K562 (cell line): ENCODE data around the gene AFF2. TPM values are rescaled to one million over a fixed set of nuclear protein-coding genes. Genes with fewer than 3 reads are reported as not detected.

Source experiments
- ATAC-seq: fragments of 200-7000 bp; cut with Tn5 transposase; 3 replicates; pipeline ENCODE4 v1.9.1; 2020; ENCODE audit warnings: moderate library complexity
- BruUV-seq: library from RNA; stranded (reverse); fragments of 400-500 nt; replicated peaks from 2 replicates; lab custom pipeline; 2021; lab: Mats Ljungman, UMichigan
- CTCF ChIA-PET: fragments of 300-600 bp; formaldehyde crosslinking; extraction: SDS; loops from one replicate; lab custom pipeline; 2021; ENCODE audit warnings: low intra/inter-chr PET ratio; lab: Yijun Ruan, JAX
- POLR2A ChIA-PET: fragments of 300-600, 350-650 bp; sonication (Branson Sonifier 250); formaldehyde crosslinking; extraction: SDS; loops from one replicate; lab custom pipeline; 2021; ENCODE audit warnings: antibody characterized with exemption, inconsistent platforms; lab: Yijun Ruan, JAX
- DNase-seq, 4 experiments: peaks; one replicate each; pipeline versions ENCODE4 v3.0.0 to v3.0.0-alpha.2; 2011 to 2018; ENCODE audit warnings: low spot score in 3 of 4, mixed read lengths in 3 of 4; ENCODE audit errors: extremely low read depth in 1 of 4
- FAIRE-seq: peaks from 2 replicates; lab custom pipeline; 2011; peaks lifted over from hg19 to GRCh38; lab: Jason Lieb, UNC
- H2AFZ ChIP-seq: 2 replicates; pipeline ENCODE4 v1.6.0; 2011; ENCODE audit warnings: low read depth, low read length, control low read depth, inconsistent platforms
- H3K27ac ChIP-seq: fragments of 200-600 bp; 3 replicates; pipeline ENCODE4 v1.8.0; 2011; ENCODE audit warnings: low read depth, mild to moderate bottlenecking, control low read depth, inconsistent platforms, low read length, moderate library complexity, mixed read lengths; ENCODE audit errors: extremely low read depth
- H3K27me3 ChIP-seq, 2 experiments: fragments of 300-600 bp in 1 of 2; 2 replicates in 1 of 2; 3 replicates in 1 of 2; pipeline versions ENCODE4 v1.6.0 to v1.8.0; 2011; ENCODE audit warnings: inconsistent platforms in 2 of 2, low read length in 2 of 2, mild to moderate bottlenecking in 1 of 2, mixed read lengths in 1 of 2, moderate library complexity in 1 of 2; ENCODE audit not compliant: control insufficient read depth in 2 of 2, insufficient read depth in 2 of 2
- H3K36me3 ChIP-seq: fragments of 300-600 bp; 3 replicates; pipeline ENCODE4 v1.8.0; 2011; ENCODE audit warnings: mild to moderate bottlenecking, low read length, inconsistent platforms; ENCODE audit not compliant: control insufficient read depth, insufficient read depth
- H3K4me1 ChIP-seq, 2 experiments: fragments of 200-600 bp in 1 of 2; replicated peaks in 1 of 2; 2 replicates in 1 of 2; 3 replicates in 1 of 2; pipeline versions ENCODE4 v1.5.1 to v1.8.0; 2011; ENCODE audit warnings: inconsistent platforms in 2 of 2, low read length in 2 of 2, mild to moderate bottlenecking in 1 of 2, mixed read lengths in 1 of 2, moderate library complexity in 1 of 2; ENCODE audit not compliant: control insufficient read depth in 2 of 2, insufficient read depth in 2 of 2
- H3K4me2 ChIP-seq: 2 replicates; pipeline ENCODE4 v1.6.1; 2011; ENCODE audit warnings: low read length, control low read depth, inconsistent platforms, mixed read lengths; ENCODE audit not compliant: insufficient read depth
- H3K4me3 ChIP-seq: fragments of 200-600 bp; sonication (generic), shearing (Covaris generic); 2 replicates; pipeline ENCODE4 v1.5.1; 2016; ENCODE audit warnings: control low read depth, inconsistent platforms
- H3K79me2 ChIP-seq: fragments of 200-600 bp; 3 replicates; pipeline ENCODE4 v1.8.0; 2011; ENCODE audit warnings: low read length, inconsistent platforms; ENCODE audit not compliant: control insufficient read depth, insufficient read depth
- H3K9ac ChIP-seq, 2 experiments: 2 replicates each; pipeline versions ENCODE4 v1.6.0 to v1.6.1; 2011; ENCODE audit warnings: low read depth in 2 of 2, low read length in 2 of 2, control low read depth in 1 of 2, inconsistent platforms in 1 of 2, mild to moderate bottlenecking in 1 of 2, mixed read lengths in 1 of 2; ENCODE audit not compliant: insufficient read depth in 1 of 2
- H3K9me1 ChIP-seq: one replicate; pipeline ENCODE4 v1.6.0; 2011; ENCODE audit warnings: inconsistent platforms, mild to moderate bottlenecking, low read length, moderate library complexity; ENCODE audit not compliant: control insufficient read depth, insufficient read depth
- H3K9me3 ChIP-seq: replicated peaks from 2 replicates; pipeline ENCODE4 v1.5.1; 2011; ENCODE audit warnings: low read depth, low read length, inconsistent platforms; ENCODE audit not compliant: control insufficient read depth, insufficient read depth
- H4K20me1 ChIP-seq: replicated peaks from 2 replicates; pipeline ENCODE4 v1.6.1; 2011; ENCODE audit warnings: low read length, inconsistent platforms, mixed read lengths; ENCODE audit not compliant: control insufficient read depth, insufficient read depth
- ELF2 ChIP-seq: fragments of 250-450 bp; sonication (Bioruptor Pico); IDR thresholded peaks from 2 replicates; pipeline ENCODE4 v1.5.0; 2021; ENCODE audit warnings: mild to moderate bottlenecking
- HMG20A ChIP-seq: fragments of 450-650 bp; formaldehyde crosslinking; conservative IDR thresholded peaks from 2 replicates; pipeline ENCODE4 v1.4.0; 2020; ENCODE audit warnings: mild to moderate bottlenecking, mixed read lengths
- MCM5 ChIP-seq: fragments of 450-650 bp; IDR thresholded peaks from 2 replicates; pipeline ENCODE4 v1.6.1; 2016; ENCODE audit warnings: low read depth
- NCOA4 ChIP-seq: fragments of 450-650 bp; IDR thresholded peaks from 2 replicates; pipeline ENCODE4 v1.6.1; 2018; ENCODE audit warnings: mild to moderate bottlenecking; ENCODE audit not compliant: partially characterized antibody
- PHF21A ChIP-seq: fragments of 450-650 bp; IDR thresholded peaks from 2 replicates; pipeline ENCODE4 v1.6.1; 2017; ENCODE audit warnings: low read depth, borderline replicate concordance
- PTBP1 ChIP-seq: fragments of 200-400 bp; formaldehyde crosslinking; IDR thresholded peaks from 2 replicates; pipeline ENCODE4 v1.6.1; 2017; ENCODE audit warnings: low read depth, low read length
- ZNF324 ChIP-seq: fragments of 250-450 bp; sonication (Bioruptor Pico); IDR thresholded peaks from 2 replicates; pipeline ENCODE4 v1.4.0; 2020; ENCODE audit warnings: mild to moderate bottlenecking
- ZNF780A ChIP-seq: fragments of 250-450 bp; sonication (Bioruptor Pico); IDR thresholded peaks from 2 replicates; pipeline ENCODE4 v1.5.0; 2021; ENCODE audit warnings: mild to moderate bottlenecking
- WGBS: fragments of 100-300 bp; shearing (Covaris generic); methylation state at CpG from one replicate; pipeline ENCODE4 v1.1.6; 2016; ENCODE audit warnings: low coverage, mixed read lengths; ENCODE audit not compliant: insufficient coverage; ENCODE audit errors: missing lambda C conversion rate; 5-methylcytosine and 5-hydroxymethylcytosine counted together
- in situ Hi-C: fragments of 300-500 bp; cut with MboI; formaldehyde crosslinking; loops from 4 replicates; pipeline ENCODE4 v1.15.0; 2018; ENCODE audit warnings: inconsistent platforms, mixed read lengths
- intact Hi-C: fragments of 100-400 bp; cut with micrococcal nuclease; formaldehyde crosslinking; loops from 2 replicates; pipeline ENCODE4 v1.14.2; 2022
- polyA plus RNA-seq, 8 experiments: library from polyadenylated mRNA; depleted of rRNA in 4 of 8; stranded (reverse) in 5 of 8; unstranded in 3 of 8; fragments of >200 nt; fragmentation: Nextera tagmentation in 2 of 8; fragmentation: Illumina TruSeq in 1 of 8; extraction: Ambion mirVana in 2 of 8; extraction: Trizol in 1 of 8; gene quantifications; 2 replicates each; pipeline versions ENCODE4 v1.2.1 to v1.2.3, GENCODE V29; 2011 to 2014; ENCODE audit warnings: inconsistent platforms in 1 of 8, missing spikeins in 1 of 8
- total RNA-seq, 7 experiments: library from RNA; depleted of rRNA in 6 of 7; stranded (reverse); fragments of >200 nt in 6 of 7; fragmentation: Illumina TruSeq in 2 of 7; extraction: Trizol in 2 of 7; gene quantifications; 2 replicates each; pipeline versions ENCODE4 v1.2.1 to v1.2.3, GENCODE V29; 2011 to 2021; ENCODE audit warnings: low replicate concordance in 1 of 7
- TF ChIP-seq, protein P1 (sequence below): fragments of 450-650 bp; formaldehyde crosslinking; IDR thresholded peaks from 2 replicates; pipeline ENCODE4 v1.4.0; 2020; ENCODE audit warnings: mild to moderate bottlenecking, moderate library complexity
- TF ChIP-seq, protein P2 (sequence below): IDR thresholded peaks from 2 replicates; pipeline ENCODE4 v1.6.1; 2014; ENCODE audit warnings: antibody characterized with exemption
- TF ChIP-seq, protein P3 (sequence below): fragments of 450-650 bp; IDR thresholded peaks from 2 replicates; pipeline ENCODE4 v1.6.1; 2016; ENCODE audit warnings: missing biosample characterization, missing genetic modification characterization
- TF ChIP-seq, protein P4 (sequence below): fragments of 450-650 bp; IDR thresholded peaks from 2 replicates; pipeline ENCODE4 v1.6.1; 2018; ENCODE audit warnings: mild to moderate bottlenecking, low read depth; ENCODE audit not compliant: partially characterized antibody
- TF ChIP-seq, protein P5 (sequence below): fragments of 450-650 bp; conservative IDR thresholded peaks from 2 replicates; pipeline ENCODE4 v1.6.1; 2016; ENCODE audit warnings: missing genetic modification characterization, low read depth, mild to moderate bottlenecking, missing compliant biosample characterization, moderate library complexity

AFF2 gene
- total and polyA plus RNA-seq, 9 of the 15 experiments (the other 6 are each of a cell fraction or from before 2014, with no cell fraction given): 0.01 to 0.20 (median 0.07) TPM

DNA sequence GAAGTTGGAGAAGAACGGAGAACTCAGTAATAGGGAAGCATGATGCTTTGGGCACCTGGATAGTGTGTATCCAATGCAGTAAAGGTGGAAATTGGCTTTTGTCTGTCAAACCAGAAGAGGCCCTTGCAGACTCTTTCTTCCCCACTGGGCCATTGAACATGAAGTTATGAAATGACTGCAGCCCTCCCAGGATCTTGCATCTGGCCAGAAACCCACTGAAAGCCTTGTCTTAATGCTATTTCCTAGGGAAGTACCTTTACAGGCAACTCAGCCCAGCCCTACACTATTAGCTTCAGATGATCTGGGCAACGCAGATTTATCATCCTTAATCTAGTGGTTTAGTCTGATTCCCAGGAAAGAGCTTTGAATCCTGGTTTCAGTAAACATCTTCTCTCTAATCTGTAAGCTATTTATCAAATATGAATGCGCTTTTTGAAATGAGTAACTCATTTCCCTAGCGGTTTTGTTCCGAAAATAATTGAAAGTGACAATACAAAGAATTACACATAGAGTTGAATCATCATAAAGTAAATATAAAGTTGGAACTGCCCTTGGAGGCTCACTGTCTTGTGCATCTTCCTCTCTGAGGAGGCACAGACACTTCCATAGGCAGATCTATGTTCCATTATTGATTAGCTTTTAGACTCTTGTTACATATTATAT, 540.6 kb downstream of the AFF2 start:
- intact Hi-C loops: no loop called here
- Histone ChIP-seq H3K4me2 (no peak overlapping the region), H3K27me3 (no peaks in the 10 kb centered on the region), H3K9ac (no peak overlapping the region), H3K4me1 (no peaks in the 10 kb centered on the region), H2AFZ (no peak overlapping the region), H4K20me1 (no peaks in the 10 kb centered on the region), H3K9me1 (no peaks in the 10 kb centered on the region), H3K79me2 (no peaks in the 10 kb centered on the region), H3K9me3 (no peaks in the 10 kb centered on the region), H3K27ac (no peak overlapping the region), H3K4me3 (no peak overlapping the region), H3K36me3 (no peaks in the 10 kb centered on the region)
- DNase-seq (no peak), FAIRE-seq (no peak), ATAC-seq (no peak)
- BruUV-seq: no TSS peak
- ChIA-PET POLR2A (no interaction called here), CTCF (no interaction called here)
- 2% methylated on average over 5 of the region's 5 CpGs for WGBS
- in situ Hi-C loops: no loop called here
- no peak for TF ChIP-seq MCM5
- no peak for TF ChIP-seq ZNF324
- TF ChIP-seq ELF2: no peak
- TF ChIP-seq, protein P1, sequence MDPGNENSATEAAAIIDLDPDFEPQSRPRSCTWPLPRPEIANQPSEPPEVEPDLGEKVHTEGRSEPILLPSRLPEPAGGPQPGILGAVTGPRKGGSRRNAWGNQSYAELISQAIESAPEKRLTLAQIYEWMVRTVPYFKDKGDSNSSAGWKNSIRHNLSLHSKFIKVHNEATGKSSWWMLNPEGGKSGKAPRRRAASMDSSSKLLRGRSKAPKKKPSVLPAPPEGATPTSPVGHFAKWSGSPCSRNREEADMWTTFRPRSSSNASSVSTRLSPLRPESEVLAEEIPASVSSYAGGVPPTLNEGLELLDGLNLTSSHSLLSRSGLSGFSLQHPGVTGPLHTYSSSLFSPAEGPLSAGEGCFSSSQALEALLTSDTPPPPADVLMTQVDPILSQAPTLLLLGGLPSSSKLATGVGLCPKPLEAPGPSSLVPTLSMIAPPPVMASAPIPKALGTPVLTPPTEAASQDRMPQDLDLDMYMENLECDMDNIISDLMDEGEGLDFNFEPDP (CRISPR knock-in tag): no peak
- no peak for TF ChIP-seq PHF21A
- no peak for TF ChIP-seq ZNF780A
- TF ChIP-seq, protein P2, sequence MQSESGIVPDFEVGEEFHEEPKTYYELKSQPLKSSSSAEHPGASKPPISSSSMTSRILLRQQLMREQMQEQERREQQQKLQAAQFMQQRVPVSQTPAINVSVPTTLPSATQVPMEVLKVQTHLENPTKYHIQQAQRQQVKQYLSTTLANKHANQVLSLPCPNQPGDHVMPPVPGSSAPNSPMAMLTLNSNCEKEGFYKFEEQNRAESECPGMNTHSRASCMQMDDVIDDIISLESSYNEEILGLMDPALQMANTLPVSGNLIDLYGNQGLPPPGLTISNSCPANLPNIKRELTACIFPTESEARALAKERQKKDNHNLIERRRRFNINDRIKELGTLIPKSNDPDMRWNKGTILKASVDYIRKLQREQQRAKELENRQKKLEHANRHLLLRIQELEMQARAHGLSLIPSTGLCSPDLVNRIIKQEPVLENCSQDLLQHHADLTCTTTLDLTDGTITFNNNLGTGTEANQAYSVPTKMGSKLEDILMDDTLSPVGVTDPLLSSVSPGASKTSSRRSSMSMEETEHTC: no peak
- TF ChIP-seq, protein P3, sequence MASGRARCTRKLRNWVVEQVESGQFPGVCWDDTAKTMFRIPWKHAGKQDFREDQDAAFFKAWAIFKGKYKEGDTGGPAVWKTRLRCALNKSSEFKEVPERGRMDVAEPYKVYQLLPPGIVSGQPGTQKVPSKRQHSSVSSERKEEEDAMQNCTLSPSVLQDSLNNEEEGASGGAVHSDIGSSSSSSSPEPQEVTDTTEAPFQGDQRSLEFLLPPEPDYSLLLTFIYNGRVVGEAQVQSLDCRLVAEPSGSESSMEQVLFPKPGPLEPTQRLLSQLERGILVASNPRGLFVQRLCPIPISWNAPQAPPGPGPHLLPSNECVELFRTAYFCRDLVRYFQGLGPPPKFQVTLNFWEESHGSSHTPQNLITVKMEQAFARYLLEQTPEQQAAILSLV (tag): no peak
- TF ChIP-seq NCOA4: no peak
- no peak for TF ChIP-seq HMG20A
- TF ChIP-seq, protein P4, sequence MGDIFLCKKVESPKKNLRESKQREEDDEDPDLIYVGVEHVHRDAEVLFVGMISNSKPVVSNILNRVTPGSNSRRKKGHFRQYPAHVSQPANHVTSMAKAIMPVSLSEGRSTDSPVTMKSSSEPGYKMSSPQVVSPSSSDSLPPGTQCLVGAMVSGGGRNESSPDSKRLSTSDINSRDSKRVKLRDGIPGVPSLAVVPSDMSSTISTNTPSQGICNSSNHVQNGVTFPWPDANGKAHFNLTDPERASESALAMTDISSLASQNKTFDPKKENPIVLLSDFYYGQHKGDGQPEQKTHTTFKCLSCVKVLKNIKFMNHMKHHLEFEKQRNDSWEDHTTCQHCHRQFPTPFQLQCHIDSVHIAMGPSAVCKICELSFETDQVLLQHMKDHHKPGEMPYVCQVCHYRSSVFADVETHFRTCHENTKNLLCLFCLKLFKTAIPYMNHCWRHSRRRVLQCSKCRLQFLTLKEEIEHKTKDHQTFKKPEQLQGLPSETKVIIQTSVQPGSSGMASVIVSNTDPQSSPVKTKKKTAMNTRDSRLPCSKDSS: no peak
- TF ChIP-seq PTBP1: no peak
- TF ChIP-seq, protein P5, sequence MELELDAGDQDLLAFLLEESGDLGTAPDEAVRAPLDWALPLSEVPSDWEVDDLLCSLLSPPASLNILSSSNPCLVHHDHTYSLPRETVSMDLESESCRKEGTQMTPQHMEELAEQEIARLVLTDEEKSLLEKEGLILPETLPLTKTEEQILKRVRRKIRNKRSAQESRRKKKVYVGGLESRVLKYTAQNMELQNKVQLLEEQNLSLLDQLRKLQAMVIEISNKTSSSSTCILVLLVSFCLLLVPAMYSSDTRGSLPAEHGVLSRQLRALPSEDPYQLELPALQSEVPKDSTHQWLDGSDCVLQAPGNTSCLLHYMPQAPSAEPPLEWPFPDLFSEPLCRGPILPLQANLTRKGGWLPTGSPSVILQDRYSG (tag): no peak
